Stimulated activated CD4-positive, alpha-beta T cell treated with anti-CD3 and anti-CD28 coated beads, Interleukin-4, amount 100 ng/mL, for 1 hour (primary cell): ENCODE measurements around the gene CCDC51.
"Not testable (repeated sequence)": the region's sequence is repeated elsewhere in the genome, so short reads cannot be mapped to it uniquely, and the experiment has no call there.

ENCODE experiments used
- DNase-seq: peaks from one replicate; pipeline ENCODE4 v3.0.0-alpha.2; 2020

CCDC51 gene

DNA sequence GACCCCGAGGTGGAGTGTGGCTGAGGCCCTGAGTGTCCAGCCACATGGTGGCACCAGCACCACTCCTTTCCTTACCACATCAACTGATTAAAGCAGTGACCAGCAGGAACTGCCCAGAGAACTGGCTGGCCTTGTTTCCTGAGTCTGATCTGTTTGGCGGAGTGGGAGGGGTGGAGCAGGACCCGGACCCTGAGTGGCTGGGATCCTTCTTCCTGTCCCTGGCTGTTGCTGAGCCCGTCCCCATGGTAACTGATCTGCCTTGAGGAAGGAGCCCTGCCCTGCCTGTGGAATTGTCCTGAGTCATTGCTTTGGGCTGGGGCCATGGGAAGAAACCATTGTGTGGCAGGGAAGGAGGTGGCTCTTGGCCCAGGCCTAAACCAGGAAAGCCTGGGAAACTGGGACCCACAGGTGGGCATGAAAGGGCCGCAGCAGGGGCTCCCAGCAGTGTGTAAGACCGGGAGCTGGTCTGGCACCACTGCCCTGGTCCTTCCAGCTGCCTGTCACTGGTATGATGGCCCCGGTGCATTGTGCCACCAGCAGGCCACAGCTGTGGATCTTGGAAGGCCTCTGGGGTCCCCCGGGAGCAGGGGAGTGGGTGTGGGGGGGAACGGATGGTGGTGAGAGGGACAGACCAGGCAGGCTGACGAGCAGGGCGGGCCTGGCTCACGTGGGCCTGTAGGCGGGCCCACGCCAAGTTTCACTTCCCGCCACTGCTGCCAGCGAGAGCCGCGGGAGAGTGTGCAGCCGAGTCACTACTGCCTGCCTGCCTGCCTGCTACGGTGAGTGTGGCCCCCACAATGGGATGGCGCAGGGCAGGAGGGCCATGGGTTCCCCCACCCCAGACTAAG is 25.8 kb upstream of the CCDC51 start:
- peak; percentile 81 for DNase-seq

- DNase-seq, result no peak
Observed at GRCh38 chr3:48465237-48465530, 25.3 kb upstream of the CCDC51 start.

- no peak for DNase-seq
Observed at GRCh38 chr3:48464713-48465221, 24.8 kb upstream of the CCDC51 start.

GRCh38 chr3:48463703-48464102 is 23.8 kb upstream of the CCDC51 start:
- no peak for DNase-seq

- DNase-seq, result not testable (repeated sequence)
Observed at GRCh38 chr3:48461767-48462166, 21.8 kb upstream of the CCDC51 start.

GRCh38 chr3:48460517-48460902 is 20.6 kb upstream of the CCDC51 start:
- DNase-seq, result no peak

DNA sequence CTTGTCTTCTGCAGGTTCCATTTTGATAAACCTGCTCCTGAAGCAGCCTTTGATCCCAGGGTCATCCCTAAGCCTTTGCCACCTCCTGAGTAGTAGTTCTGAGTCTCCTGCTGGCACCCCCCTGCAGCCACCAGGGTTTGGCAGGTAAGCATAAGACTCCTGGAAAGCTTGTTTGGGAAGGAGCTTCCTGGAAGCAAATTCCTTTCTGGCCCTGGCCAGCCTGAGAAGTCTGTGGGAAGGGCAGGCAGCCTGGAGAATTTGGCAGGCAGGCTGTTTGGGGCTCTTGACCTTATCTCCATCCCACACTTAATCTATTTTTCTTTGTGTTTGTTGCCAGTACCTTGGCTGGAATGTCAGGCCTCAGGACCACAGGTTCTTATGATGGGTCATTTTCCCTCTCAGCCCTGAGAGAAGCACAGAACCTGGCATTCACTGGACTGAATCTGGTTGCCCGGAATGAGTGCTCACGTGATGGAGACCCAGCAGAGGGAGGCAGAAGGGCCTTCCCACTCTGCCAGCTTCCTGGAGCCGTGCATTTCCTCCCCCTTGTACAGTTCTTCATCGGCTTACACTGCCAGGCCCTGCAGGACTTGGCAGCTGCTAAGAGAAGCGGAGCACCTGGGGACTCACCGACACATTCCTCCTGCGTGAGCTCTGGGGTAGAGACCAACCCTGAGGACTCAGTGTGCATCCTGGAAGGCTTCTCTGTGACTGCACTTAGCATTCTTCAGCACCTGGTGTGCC is 20.0 kb upstream of the CCDC51 start:
- no peak for DNase-seq

- DNase-seq, result no peak
Observed at GRCh38 chr3:48459331-48459730, 19.4 kb upstream of the CCDC51 start.

DNA sequence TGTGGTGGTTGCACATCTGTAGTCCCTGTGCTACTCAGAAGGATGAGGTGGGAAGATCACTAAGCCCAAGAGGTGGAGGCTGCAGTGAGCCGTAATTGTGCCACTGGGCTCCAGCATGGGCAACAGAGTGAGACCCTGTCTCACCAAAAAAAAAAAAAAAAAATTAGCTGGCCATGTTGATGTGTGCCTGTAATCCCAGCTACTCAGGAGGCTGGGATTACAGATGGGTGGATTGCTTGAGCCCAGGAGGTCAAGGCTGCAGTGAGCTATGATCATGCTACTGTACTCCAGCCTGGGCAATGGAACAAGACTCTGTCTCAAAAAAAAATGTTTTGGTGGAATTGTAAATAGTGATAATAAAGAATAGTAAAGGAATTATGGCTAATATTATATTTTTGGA is 16.5 kb upstream of the CCDC51 start:
- DNase-seq, result no peak

GRCh38 chr3:48451270-48451669 is 11.4 kb upstream of the CCDC51 start:
- no peak for DNase-seq

DNA sequence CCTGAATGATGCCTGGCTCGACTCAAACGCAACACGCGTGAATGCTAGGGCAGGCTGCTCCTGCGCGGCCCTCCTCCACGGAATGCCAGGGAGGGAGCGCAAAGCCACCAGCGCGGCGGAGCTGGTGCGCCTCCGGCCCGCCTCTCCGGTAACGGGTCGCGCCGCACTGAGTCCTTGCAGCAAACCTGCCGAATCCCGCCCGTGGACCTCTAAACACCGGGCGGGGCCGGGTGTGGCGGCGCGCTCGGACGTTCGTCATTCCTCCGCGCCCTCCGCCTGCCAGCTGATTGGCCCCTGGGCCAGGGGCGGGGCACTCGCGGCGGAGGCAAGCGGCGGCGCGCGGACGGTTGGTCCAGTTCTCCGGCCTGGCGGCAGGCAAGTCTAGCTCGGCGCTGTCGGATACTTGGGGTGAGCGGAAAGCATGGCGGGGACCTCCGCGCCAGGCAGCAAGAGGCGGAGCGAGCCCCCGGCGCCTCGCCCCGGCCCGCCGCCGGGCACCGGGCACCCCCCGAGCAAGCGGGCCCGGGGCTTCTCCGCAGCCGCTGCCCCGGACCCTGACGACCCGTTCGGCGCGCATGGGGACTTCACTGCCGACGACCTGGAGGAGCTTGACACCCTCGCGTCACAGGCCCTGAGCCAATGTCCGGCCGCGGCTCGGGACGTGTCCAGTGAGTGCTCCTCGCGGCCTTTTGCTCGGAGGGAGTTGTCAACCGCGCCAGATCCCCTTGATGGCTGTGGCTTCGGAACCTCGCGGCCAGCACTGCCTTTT is 6.7 kb upstream of the CCDC51 start, which contains the start of gene ATRIP:
TSS of gene ATRIP (plus strand) at position 313 of the 769 bp plus-strand sequence. CDS start at position 422, 109 bp downstream.
- DNase-seq, result peak; percentile 86

- no peak for DNase-seq
Observed at GRCh38 chr3:48446043-48446424, 6.1 kb upstream of the CCDC51 start.

- no peak for DNase-seq
Observed at GRCh38 chr3:48445277-48445882, 5.5 kb upstream of the CCDC51 start.

DNA sequence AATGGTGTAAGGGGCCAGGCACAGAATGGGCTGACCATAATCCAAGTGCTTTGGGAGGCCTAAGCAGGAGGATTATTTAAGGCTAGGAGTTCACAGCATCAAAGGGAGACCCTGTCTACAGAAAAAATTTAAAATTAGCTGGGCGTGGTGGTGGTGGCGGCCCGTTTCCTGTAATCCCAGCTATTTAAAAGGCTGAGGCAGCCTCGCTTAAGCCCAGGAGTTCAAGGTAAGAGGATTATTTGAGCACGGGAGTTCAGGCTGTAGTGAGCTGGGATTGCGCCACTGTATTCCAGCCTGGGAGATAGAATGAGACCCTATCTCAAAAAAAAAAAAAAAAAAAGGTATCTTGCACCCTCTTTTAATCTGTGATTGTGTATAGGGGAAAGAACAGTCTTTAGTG is 2.0 kb upstream of the CCDC51 start:
- DNase-seq, result no peak

- peak; percentile 21 for DNase-seq
Observed at GRCh38 chr3:48440590-48440958, 655 bp upstream of the CCDC51 start.

- no peak for DNase-seq
Observed at GRCh38 chr3:48437812-48438211, 2.1 kb downstream of the CCDC51 start.

DNA sequence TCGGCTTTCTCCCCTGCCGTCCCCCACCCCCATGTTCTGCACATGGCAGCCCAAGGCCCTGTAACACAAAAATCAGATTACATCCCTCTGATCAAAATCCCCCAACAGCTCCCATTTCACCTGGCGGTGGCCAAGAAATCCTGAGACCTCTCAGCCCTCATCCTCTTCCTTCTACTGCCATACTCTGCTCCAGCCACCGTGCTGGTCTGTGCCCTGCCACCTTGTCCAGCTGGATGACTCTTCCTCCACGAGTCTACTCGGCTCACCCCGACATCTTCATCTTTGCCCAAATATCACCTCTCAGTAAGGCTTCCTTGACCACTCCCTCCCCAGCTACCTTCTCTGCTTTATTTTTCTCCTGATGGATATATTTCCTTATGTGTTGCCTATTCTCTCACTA is 3.1 kb downstream of the CCDC51 start:
- DNase-seq, result no peak

DNA sequence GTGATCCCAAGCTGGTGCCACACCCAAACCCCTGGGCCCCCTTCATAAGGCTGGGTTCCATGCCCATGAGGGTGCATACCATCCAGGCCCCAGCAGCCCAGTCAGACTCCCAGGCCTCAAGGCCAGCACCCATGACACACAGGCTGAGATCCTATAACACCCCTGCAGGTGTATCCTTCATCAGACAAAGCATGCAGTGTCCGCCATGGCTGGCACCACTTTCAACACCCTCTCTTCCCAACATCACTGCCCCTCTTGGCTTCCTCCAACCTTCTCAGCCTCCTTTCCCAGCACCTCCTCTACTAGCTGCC is 3.5 kb downstream of the CCDC51 start:
- DNase-seq, result no peak

DNA sequence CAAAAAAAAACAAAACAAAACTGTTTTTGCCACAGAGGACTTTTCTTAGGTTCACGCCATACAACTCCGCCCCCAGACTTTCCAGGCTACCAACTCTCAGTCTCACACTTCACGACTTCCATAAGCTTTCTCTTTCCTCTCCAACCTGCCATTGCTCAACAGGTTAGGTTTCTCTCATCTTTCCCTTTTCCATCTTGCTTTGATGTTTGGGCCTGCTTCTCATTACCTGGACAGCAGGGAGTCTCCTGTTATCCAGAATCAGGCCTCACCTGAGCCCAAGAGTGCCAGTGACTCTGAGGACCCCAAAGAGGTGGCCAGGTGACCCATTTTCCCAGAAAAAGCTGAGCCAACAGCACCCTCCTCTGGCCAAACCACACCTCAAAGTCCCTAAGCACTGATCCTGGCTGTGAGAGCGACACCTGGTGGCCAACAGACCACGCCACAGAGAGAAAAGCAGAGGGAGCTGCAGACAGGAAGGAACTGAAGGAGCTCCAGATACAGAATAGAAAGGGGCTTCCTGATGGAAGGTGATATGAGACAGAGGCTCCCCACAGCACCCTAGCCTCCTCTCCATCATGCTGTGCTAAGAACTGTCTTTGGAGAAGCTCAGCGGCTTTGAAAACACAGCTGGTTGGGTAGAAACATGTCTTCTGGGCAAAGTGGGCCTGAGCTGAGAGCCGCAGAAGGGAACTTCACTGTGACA is 4.0 kb downstream of the CCDC51 start:
- peak; percentile 83 for DNase-seq

DNA sequence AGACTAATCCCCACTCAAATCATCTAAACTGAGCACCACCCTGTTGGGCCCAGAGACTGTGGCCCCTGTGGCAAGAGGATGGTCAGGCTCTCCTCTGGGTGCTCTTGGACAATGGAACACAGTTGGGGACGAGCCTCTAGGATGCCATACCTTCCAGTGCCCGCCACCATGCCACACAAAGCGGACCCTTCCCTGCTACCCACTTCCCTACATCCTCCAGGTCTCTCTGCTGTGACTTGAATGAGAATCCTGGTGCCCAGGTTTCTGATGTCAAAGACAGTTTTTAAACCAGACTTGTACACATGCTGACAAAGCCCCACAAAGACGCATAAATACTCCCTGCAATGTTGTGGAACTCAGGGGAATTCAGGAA is 4.7 kb downstream of the CCDC51 start:
- DNase-seq, result no peak

GRCh38 chr3:48434591-48435222 is 5.2 kb downstream of the CCDC51 start:
- no peak for DNase-seq

GRCh38 chr3:48433472-48434118 is 6.3 kb downstream of the CCDC51 start:
- DNase-seq, result no peak
